H1 (cell line): ENCODE measurements around the gene NPFFR2.

Experiments used
- GTF2F1 ChIP-seq: IDR thresholded peaks from 2 replicates; pipeline ENCODE4 v1.6.1; 2012; ENCODE audit warnings: low read depth, low read length, improper control_type of control experiment, borderline replicate concordance
- RFX5 ChIP-seq: IDR thresholded peaks from 2 replicates; pipeline ENCODE4 v1.6.1; 2011; ENCODE audit warnings: low read depth, low read length, improper control_type of control experiment, borderline replicate concordance
- USF2 ChIP-seq: IDR thresholded peaks from 2 replicates; pipeline ENCODE4 v1.6.1; 2011; ENCODE audit warnings: low read length, improper control_type of control experiment
- TF ChIP-seq, protein P1 (sequence below), 3 experiments: IDR thresholded peaks; 1 replicate in 2 of 3; 2 replicates in 1 of 3; pipeline versions ENCODE4 v1.5.1 to v1.6.1; 2011; ENCODE audit warnings: low read length in 3 of 3, mild to moderate bottlenecking in 3 of 3, inconsistent platforms in 2 of 3, low read depth in 1 of 3, moderate library complexity in 1 of 3; ENCODE audit not compliant: insufficient read depth in 1 of 3; ENCODE audit errors: control extremely low read depth in 1 of 3

DNA sequence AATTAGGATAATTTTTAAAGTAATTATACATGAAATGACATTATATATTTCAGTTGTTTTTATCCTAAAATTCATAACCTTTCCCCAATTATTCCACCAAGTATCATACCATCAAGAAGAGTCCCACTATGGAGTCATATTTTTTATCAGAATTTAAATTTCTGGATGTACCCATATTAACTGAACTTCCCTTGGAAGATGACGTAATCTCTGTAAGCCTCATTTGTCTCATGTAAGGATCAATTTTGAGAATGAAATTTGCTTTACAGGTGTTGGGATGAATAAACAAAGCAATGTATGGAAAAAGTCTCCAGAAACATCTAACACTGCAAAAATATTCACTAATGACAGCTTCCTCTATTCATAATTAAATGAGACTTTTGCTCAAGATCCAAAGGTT lies 147.5 kb downstream of the NPFFR2 start:
- TF ChIP-seq RFX5: no peak
- TF ChIP-seq GTF2F1: no peak
- TF ChIP-seq, protein P1, sequence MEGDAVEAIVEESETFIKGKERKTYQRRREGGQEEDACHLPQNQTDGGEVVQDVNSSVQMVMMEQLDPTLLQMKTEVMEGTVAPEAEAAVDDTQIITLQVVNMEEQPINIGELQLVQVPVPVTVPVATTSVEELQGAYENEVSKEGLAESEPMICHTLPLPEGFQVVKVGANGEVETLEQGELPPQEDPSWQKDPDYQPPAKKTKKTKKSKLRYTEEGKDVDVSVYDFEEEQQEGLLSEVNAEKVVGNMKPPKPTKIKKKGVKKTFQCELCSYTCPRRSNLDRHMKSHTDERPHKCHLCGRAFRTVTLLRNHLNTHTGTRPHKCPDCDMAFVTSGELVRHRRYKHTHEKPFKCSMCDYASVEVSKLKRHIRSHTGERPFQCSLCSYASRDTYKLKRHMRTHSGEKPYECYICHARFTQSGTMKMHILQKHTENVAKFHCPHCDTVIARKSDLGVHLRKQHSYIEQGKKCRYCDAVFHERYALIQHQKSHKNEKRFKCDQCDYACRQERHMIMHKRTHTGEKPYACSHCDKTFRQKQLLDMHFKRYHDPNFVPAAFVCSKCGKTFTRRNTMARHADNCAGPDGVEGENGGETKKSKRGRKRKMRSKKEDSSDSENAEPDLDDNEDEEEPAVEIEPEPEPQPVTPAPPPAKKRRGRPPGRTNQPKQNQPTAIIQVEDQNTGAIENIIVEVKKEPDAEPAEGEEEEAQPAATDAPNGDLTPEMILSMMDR (IDR thresholded peaks at IDR 0.05; ENCODE audit: control extremely low read depth in 1 of 3, insufficient read depth in 1 of 3, low read depth in 1 of 3, low read length in 3 of 3): no peak
- TF ChIP-seq USF2: no peak
